Measurements from ENCODE around the gene ERF. TPM values are rescaled to one million over a fixed set of nuclear protein-coding genes. Genes with fewer than 3 reads are reported as not detected.

The ERF gene
- total and polyA plus RNA-seq, 3 experiments from 2014 or later: 5.1 to 64.7 (median 58.7) TPM

- peak overlapping the region; percentile 80 for H3K27ac ChIP-seq (ENCODE audit: low read depth, low read length)
- H3K4me3 ChIP-seq (ENCODE audit: low read length): peak overlapping the region; percentile 62
- ChIA-PET CTCF (interaction anchor here (0.9 to 8.6 kb wide), 6 partner anchors 21 to 197 kb away, joined by 3 to 72 read pairs (median 10); partner anchors contain the start of genes POU2F2 and ZNF526), POLR2A (interaction anchor here (0.7 to 2.1 kb wide), 5 partner anchors 12 to 31 kb away, joined by 3 to 5 read pairs (median 4); no protein-coding TSS in a partner anchor)
- peaks cover 0 to 39% (median 5%) of the 10 kb centered on the region in 3 donors for H3K36me3 Mint-ChIP-seq
- peaks cover 49 to 67% (median 56%) of the 10 kb centered on the region in 3 donors for H3K4me1 Mint-ChIP-seq
- H3K4me3 Mint-ChIP-seq: peak overlapping the region; percentile 82 to 95 (median 86)
- no peaks in the 10 kb centered on the region for H3K9me3 ChIP-seq (ENCODE audit: low read length)
- H3K4me1 ChIP-seq (ENCODE audit: insufficient read depth, low read length): peaks cover 43% of the 10 kb centered on the region
- DNase-seq: no peak
- H3K27me3 ChIP-seq (ENCODE audit: insufficient read depth, low read length, poor library complexity, severe bottlenecking): no peaks in the 10 kb centered on the region
- peaks cover 0 to 2% of the 10 kb centered on the region in 2 donors for H3K27me3 Mint-ChIP-seq
- H3K27ac Mint-ChIP-seq: peak overlapping the region; percentile 80 to 96 (median 92)
- H3K9me3 Mint-ChIP-seq: no peaks in the 10 kb centered on the region
- H3K36me3 ChIP-seq (ENCODE audit: insufficient read depth, low read length): peaks cover 5% of the 10 kb centered on the region
Observed at GRCh38 chr19:42241279-42241678, 13.6 kb downstream of the ERF start.

GRCh38 chr19:42239544-42240220 is 15.2 kb downstream of the ERF start:
- Mint-ChIP-seq H3K27ac (peak overlapping the region; percentile 23 to 88 (median 62)), H3K27me3 (no peaks in the 10 kb centered on the region), H3K9me3 (no peaks in the 10 kb centered on the region), H3K4me1 (peaks cover 44 to 58% (median 51%) of the 10 kb centered on the region in 3 donors), H3K4me3 (peak overlapping the region in 3 of 7 donors; percentile 39 to 85 (median 85)), H3K36me3 (peaks cover 0 to 53% (median 4%) of the 10 kb centered on the region in 3 donors)
- H3K36me3 ChIP-seq (ENCODE audit: insufficient read depth, low read length): peaks cover 15% of the 10 kb centered on the region
- ChIA-PET POLR2A (interaction anchor here (0.8 kb wide), 1 partner anchor 22 kb away, joined by 3 read pairs; the partner anchor contains the start of gene DEDD2), CTCF (interaction anchor here (1.0 to 2.5 kb wide), 4 partner anchors 13 to 131 kb away, joined by 3 to 9 read pairs (median 4); partner anchors contain the start of gene POU2F2)
- peaks cover 39% of the 10 kb centered on the region for H3K4me1 ChIP-seq (ENCODE audit: insufficient read depth, low read length)
- DNase-seq: no peak
- H3K27me3 ChIP-seq (ENCODE audit: insufficient read depth, low read length, poor library complexity, severe bottlenecking): no peaks in the 10 kb centered on the region
- H3K9me3 ChIP-seq (ENCODE audit: low read length): no peaks in the 10 kb centered on the region
- H3K27ac ChIP-seq (ENCODE audit: low read depth, low read length): no peak overlapping the region
- no peak overlapping the region for H3K4me3 ChIP-seq (ENCODE audit: low read length)

GRCh38 chr19:42235181-42235580 is 19.7 kb downstream of the ERF start:
- Histone ChIP-seq H3K4me1 (ENCODE audit: insufficient read depth, low read length) (peaks cover 10% of the 10 kb centered on the region), H3K27me3 (ENCODE audit: insufficient read depth, low read length, poor library complexity, severe bottlenecking) (no peaks in the 10 kb centered on the region), H3K4me3 (ENCODE audit: low read length) (no peak overlapping the region), H3K27ac (ENCODE audit: low read depth, low read length) (no peak overlapping the region), H3K9me3 (ENCODE audit: low read length) (no peaks in the 10 kb centered on the region), H3K36me3 (ENCODE audit: insufficient read depth, low read length) (peaks cover 30% of the 10 kb centered on the region)
- H3K4me1 Mint-ChIP-seq: peaks cover 15 to 25% (median 21%) of the 10 kb centered on the region in 3 donors
- no peaks in the 10 kb centered on the region for H3K9me3 Mint-ChIP-seq
- peak overlapping the region in 3 of 8 donors; percentile 30 to 92 (median 54) for H3K27ac Mint-ChIP-seq
- POLR2A ChIA-PET: interaction anchor here (0.8 kb wide), 1 partner anchor 36 kb away, joined by 3 read pairs; no protein-coding TSS in a partner anchor
- CTCF ChIA-PET: interaction anchor here (1.6 kb wide), 1 partner anchor 44 kb away, joined by 4 read pairs; no protein-coding TSS in a partner anchor
- H3K36me3 Mint-ChIP-seq: peaks cover 0 to 77% (median 8%) of the 10 kb centered on the region in 3 donors
- no peak overlapping the region for H3K4me3 Mint-ChIP-seq
- DNase-seq: no peak
- no peaks in the 10 kb centered on the region for H3K27me3 Mint-ChIP-seq

GRCh38 chr19:42234364-42234763 is 20.6 kb downstream of the ERF start:
- peaks cover 28% of the 10 kb centered on the region for H3K36me3 ChIP-seq (ENCODE audit: insufficient read depth, low read length)
- no peaks in the 10 kb centered on the region for H3K9me3 ChIP-seq (ENCODE audit: low read length)
- no peak overlapping the region for H3K4me3 Mint-ChIP-seq
- peaks cover 12 to 22% (median 19%) of the 10 kb centered on the region in 3 donors for H3K4me1 Mint-ChIP-seq
- no peaks in the 10 kb centered on the region for H3K27me3 ChIP-seq (ENCODE audit: insufficient read depth, low read length, poor library complexity, severe bottlenecking)
- peaks cover 3% of the 10 kb centered on the region for H3K4me1 ChIP-seq (ENCODE audit: insufficient read depth, low read length)
- ChIA-PET CTCF (interaction anchor here (0.9 to 1.6 kb wide), 5 partner anchors 9 to 189 kb away, joined by 3 to 4 read pairs (median 3); partner anchors contain the start of gene GSK3A), POLR2A (interaction anchor here (0.8 kb wide), 1 partner anchor 13 kb away, joined by 3 read pairs; no protein-coding TSS in a partner anchor)
- DNase-seq: no peak
- H3K27ac Mint-ChIP-seq: peak overlapping the region in 2 of 8 donors; percentile 68 to 88
- no peak overlapping the region for H3K27ac ChIP-seq (ENCODE audit: low read depth, low read length)
- no peak overlapping the region for H3K4me3 ChIP-seq (ENCODE audit: low read length)
- no peaks in the 10 kb centered on the region for H3K9me3 Mint-ChIP-seq
- H3K27me3 Mint-ChIP-seq: no peaks in the 10 kb centered on the region
- H3K36me3 Mint-ChIP-seq: peaks cover 0 to 77% (median 10%) of the 10 kb centered on the region in 3 donors

- H3K4me1 Mint-ChIP-seq: peaks cover 10 to 23% (median 19%) of the 10 kb centered on the region in 3 donors
- ChIA-PET CTCF (interaction anchor here (0.9 to 1.6 kb wide), 6 partner anchors 9 to 190 kb away, joined by 3 to 4 read pairs (median 3); partner anchors contain the start of genes GSK3A and ZNF526), POLR2A (interaction anchor here (0.8 kb wide), 1 partner anchor 12 kb away, joined by 3 read pairs; no protein-coding TSS in a partner anchor)
- Histone ChIP-seq H3K36me3 (ENCODE audit: insufficient read depth, low read length) (peaks cover 33% of the 10 kb centered on the region), H3K27me3 (ENCODE audit: insufficient read depth, low read length, poor library complexity, severe bottlenecking) (no peaks in the 10 kb centered on the region), H3K4me1 (ENCODE audit: insufficient read depth, low read length) (no peaks in the 10 kb centered on the region), H3K9me3 (ENCODE audit: low read length) (no peaks in the 10 kb centered on the region), H3K27ac (ENCODE audit: low read depth, low read length) (no peak overlapping the region), H3K4me3 (ENCODE audit: low read length) (no peak overlapping the region)
- H3K27me3 Mint-ChIP-seq: no peaks in the 10 kb centered on the region
- DNase-seq: no peak
- peak overlapping the region in 5 of 8 donors; percentile 33 to 92 (median 61) for H3K27ac Mint-ChIP-seq
- H3K36me3 Mint-ChIP-seq: peaks cover 0 to 77% (median 7%) of the 10 kb centered on the region in 3 donors
- H3K4me3 Mint-ChIP-seq: no peak overlapping the region
- no peaks in the 10 kb centered on the region for H3K9me3 Mint-ChIP-seq
Observed at GRCh38 chr19:42233678-42234292, 21.1 kb downstream of the ERF start.

- no peak overlapping the region for H3K4me3 Mint-ChIP-seq
- no peaks in the 10 kb centered on the region for H3K9me3 Mint-ChIP-seq
- Histone ChIP-seq H3K4me1 (ENCODE audit: insufficient read depth, low read length) (no peaks in the 10 kb centered on the region), H3K27ac (ENCODE audit: low read depth, low read length) (no peak overlapping the region), H3K9me3 (ENCODE audit: low read length) (no peaks in the 10 kb centered on the region), H3K36me3 (ENCODE audit: insufficient read depth, low read length) (peaks cover 33% of the 10 kb centered on the region), H3K4me3 (ENCODE audit: low read length) (no peak overlapping the region), H3K27me3 (ENCODE audit: insufficient read depth, low read length, poor library complexity, severe bottlenecking) (no peaks in the 10 kb centered on the region)
- DNase-seq: no peak
- ChIA-PET POLR2A (no interaction called here), CTCF (interaction anchor here (0.6 to 1.3 kb wide), 3 partner anchors 13 to 50 kb away, joined by 3 read pairs; partner anchors contain the start of gene ZNF526)
- H3K27ac Mint-ChIP-seq: peak overlapping the region in 1 of 8 donors; percentile 58
- no peaks in the 10 kb centered on the region for H3K27me3 Mint-ChIP-seq
- H3K4me1 Mint-ChIP-seq: peaks cover 12 to 27% (median 22%) of the 10 kb centered on the region in 3 donors
- H3K36me3 Mint-ChIP-seq: peaks cover 0 to 83% (median 7%) of the 10 kb centered on the region in 3 donors
Observed at GRCh38 chr19:42233106-42233505, 21.8 kb downstream of the ERF start.

GRCh38 chr19:42232435-42232834 is 22.5 kb downstream of the ERF start:
- peaks cover 0 to 86% (median 7%) of the 10 kb centered on the region in 3 donors for H3K36me3 Mint-ChIP-seq
- Histone ChIP-seq H3K9me3 (ENCODE audit: low read length) (no peaks in the 10 kb centered on the region), H3K36me3 (ENCODE audit: insufficient read depth, low read length) (peaks cover 33% of the 10 kb centered on the region), H3K4me1 (ENCODE audit: insufficient read depth, low read length) (no peaks in the 10 kb centered on the region), H3K27me3 (ENCODE audit: insufficient read depth, low read length, poor library complexity, severe bottlenecking) (no peaks in the 10 kb centered on the region), H3K4me3 (ENCODE audit: low read length) (no peak overlapping the region), H3K27ac (ENCODE audit: low read depth, low read length) (no peak overlapping the region)
- H3K4me1 Mint-ChIP-seq: peaks cover 12 to 30% (median 27%) of the 10 kb centered on the region in 3 donors
- H3K27ac Mint-ChIP-seq: peak overlapping the region in 1 of 8 donors; percentile 88
- DNase-seq: no peak
- no peak overlapping the region for H3K4me3 Mint-ChIP-seq
- H3K9me3 Mint-ChIP-seq: no peaks in the 10 kb centered on the region
- no peaks in the 10 kb centered on the region for H3K27me3 Mint-ChIP-seq
- ChIA-PET POLR2A (no interaction called here), CTCF (interaction anchor here (0.7 to 0.9 kb wide), 2 partner anchors 10 to 64 kb away, joined by 3 read pairs; partner anchors contain the start of gene GSK3A)

Data from CD8-positive, alpha-beta memory T cell (primary cell).